HG03575 (cell line): ENCODE measurements around the gene ZYG11A.
"Not testable (repeated sequence)": the region's sequence is repeated elsewhere in the genome, so short reads cannot be mapped to it uniquely, and the experiment has no call there.

ENCODE experiments used
- ATAC-seq: cut with Tn5 transposase; IDR thresholded peaks from one replicate; pipeline ENCODE4 v1.9.1; 2021; ENCODE audit not compliant: unreplicated experiment, insufficient number of reproducible peaks, low FRiP score; ENCODE audit errors: extremely low read depth

Gene ZYG11A

DNA sequence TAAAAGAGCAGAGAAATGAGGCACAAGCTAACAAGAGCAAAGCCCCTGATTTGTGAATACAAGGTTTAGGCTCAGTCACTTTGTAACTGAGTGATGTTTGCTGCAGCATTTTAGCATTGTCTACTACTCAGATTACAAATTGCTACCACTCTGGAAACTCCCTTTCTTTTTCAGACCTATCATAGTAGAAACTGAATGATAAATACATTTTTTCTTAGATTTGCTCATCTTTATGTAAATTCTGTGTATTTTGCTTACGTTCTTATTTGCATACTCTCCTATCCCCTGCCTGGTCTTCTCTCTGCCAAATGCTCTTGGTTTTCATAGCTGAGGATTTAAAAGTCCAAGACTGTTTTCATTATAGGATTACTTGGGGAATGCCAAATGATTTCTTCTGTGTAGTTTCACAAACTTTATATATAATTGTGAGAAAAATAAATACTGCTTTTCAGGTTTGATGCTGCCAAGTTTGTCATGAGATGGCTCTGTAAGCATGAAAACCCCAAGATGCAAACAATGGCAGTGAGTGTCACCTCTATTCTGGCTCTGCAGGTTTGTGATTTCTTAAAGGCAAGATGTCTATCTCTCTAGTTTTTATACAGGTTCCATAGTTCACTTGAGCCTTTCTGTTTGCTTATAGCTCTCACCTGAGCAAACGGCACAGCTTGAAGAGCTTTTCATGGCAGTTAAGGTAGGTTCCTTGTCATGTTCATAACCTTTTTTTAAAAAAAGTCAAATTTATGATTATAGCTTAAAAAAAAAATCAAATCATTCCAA, 24.7 kb downstream of the ZYG11A start:
- ATAC-seq, result peak; percentile 78

DNA sequence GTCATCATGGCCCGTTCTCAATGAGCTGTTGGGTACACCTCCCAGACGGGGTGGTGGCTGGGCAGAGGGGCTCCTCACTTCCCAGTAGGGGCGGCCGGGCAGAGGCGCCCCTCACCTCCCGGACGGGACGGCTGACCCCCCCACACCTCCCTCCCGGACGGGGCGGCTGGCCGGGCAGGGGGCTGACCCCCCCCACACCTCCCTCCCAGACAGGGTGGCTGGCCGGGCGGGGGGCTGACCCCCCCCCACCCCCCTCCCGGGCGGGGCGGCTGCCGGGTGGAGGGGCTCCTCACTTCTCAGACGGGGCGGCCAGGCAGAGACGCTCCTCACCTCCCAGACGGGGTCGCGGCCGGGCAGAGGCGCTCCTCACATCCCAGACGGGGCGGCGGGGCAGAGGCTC, 27.2 kb downstream of the ZYG11A start:
- not testable (repeated sequence) for ATAC-seq

DNA sequence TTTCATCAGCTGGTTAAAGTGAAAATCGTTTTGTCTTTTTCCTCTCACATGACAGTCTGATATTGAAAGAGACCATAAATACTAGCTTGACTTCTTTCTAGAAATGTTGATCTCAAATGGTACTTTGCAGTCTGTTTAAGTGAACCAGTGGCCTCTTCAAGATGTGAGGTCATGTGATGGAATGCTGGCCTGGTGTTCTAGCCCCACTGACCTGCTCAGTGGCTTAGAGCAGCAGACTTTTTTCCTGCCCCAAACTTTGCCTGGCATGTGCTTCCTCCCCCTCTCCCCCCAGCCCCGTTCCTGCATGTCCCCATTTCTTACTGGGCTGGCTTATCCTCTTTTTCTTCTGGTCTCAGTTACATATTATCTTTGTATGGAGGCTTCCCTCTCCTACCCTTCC, 34.3 kb downstream of the ZYG11A start:
- no peak for ATAC-seq

DNA sequence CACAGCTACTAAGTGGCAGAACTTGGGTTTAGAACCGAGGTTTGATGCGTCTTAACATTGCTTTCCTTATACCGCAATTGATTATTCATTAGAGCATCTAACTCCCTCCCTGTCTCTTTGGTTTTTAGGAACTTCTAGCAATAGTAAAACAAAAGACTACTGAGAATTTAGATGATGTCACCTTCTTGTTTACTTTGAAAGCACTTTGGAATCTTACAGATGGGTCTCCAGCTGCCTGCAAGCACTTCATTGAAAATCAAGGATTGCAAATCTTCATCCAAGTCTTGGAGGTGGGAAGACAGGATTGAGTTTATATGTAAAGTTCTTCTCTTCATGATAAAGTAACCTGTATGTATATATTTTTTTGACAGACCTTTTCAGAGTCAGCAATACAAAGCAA, 35.0 kb downstream of the ZYG11A start:
- ATAC-seq, result no peak

DNA sequence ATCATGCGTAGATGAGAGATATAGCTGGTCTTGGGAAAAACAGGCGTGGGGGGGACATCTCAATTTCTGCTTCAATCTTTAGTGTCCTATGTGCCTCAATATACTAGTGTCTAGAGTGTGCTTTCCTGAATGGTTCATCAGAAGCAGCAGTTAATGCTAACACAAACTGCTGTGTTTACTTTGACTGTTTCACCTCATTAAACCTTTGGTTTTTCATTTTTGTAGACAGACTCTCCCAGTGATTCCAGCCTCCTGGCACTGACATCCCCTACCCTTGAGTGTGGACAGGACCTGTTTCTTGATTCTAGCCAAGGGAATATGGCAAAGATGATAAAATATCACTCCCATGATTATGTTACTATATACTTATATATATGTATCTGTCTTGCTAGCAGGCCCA, 37.6 kb downstream of the ZYG11A start:
- ATAC-seq, result no peak

DNA sequence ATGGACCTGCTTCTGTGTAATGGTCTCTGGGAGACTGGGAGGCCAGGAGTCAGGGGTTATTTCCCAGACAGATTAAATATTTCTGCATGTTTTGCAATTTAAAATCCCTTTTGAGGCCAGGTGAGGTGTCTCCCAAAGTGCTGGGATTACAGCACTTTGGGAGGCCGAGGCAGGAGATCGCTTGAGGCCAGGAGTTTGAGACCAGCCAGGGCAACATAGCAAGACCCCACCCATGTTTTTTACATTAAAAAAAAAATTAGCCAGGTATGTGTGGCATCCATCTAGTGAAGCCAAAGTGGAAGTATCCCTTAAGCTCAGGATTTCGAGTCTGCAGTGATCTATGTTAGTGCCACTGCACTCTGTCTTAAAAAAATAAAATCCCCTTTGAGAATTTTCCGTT, 44.9 kb downstream of the ZYG11A start:
- ATAC-seq, result no peak

DNA sequence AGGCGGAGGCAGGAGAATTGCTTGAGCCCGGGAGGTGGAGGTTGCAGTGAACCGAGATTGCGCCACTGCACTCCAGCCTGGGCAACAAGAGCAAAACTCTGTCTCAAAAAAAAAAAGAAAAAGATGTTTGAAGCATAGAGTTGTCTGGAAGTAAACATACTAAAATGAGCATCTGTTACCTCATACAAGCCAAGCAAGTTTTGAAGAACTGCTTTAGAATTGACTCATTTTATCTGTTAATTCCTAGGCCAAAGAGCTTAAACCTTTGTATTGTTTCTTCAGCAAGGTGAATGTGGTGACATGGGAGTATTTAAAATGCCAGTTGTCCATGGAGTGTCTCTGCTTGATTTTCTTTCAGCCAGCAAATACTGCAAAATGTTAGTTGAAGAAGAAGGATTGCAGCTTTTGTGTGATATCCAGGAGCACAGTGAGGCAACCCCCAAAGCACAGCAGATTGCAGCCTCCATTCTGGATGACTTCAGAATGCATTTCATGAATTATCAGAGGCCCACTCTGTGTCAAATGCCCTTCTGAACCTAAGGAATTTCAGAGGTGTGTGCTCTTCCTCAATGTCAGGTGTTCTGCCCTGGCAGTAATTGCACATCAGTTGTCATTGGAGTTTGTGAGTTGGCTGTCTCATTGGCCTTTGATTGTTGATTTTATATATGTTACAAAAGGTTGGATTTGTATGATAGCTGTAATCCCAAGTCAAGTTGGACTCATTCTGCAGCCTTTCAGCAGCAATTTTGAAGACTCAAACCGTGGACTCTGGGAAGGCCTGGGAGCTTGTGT, 50.1 kb downstream of the ZYG11A start:
- no peak for ATAC-seq

DNA sequence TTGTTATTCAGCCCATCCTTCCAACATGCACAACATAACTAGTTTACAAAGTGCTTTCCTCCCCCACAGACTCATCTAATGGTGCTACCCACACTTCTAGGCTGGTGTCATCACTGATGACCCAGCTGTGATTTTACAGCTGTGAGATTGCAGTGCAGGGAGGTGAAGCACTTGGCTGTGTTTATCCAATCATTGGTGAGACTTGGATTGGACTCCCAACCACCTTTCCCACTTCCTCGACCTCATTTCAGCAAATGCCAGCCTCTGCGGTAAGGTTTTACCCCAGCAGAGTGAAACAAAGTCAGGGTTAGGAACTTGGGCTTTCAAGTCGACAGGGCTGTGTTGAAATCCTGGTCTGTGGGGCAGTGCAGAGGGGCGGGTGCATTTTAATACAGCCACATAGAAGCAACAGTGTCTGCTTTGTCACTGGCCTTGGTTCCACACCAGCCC, 56.9 kb downstream of the ZYG11A start:
- no peak for ATAC-seq

DNA sequence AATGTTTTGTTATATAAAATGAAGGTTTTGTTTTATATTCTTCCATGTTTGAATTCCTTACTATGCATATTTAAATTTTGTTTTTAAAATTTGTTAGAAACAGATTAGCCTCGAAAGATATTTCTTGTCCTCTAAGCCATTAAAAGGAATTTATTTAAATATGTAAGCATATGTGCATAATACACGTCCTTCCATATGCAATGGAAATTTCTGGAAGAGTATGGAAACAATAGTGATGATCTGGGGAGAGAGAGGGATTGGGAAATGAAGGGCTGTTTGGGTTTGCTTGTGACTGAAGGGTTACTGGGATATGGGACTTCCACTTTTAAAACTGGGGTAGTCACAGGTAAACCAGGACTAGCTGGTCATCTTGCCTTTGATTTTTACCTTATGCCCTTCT, 57.8 kb downstream of the ZYG11A start:
- ATAC-seq, result no peak

DNA sequence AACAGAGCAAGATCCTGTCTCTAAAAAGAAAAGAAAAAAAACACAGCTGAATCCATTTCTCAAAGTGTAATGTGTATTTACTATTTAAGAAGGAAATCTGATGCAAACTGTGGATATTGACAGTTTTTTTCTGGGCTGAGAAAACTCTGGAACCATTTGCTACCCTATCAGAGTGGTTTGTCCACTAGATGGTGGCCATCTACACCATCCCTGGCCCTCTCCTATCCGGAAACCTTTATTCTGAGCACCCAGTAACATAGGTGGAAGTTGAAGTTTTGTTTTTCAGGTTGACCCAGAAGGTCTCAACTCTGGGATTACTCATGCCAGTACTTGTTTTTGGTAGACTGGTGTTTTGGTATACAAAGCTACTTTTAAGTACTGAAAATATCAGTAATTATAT, 58.8 kb downstream of the ZYG11A start:
- ATAC-seq, result no peak

DNA sequence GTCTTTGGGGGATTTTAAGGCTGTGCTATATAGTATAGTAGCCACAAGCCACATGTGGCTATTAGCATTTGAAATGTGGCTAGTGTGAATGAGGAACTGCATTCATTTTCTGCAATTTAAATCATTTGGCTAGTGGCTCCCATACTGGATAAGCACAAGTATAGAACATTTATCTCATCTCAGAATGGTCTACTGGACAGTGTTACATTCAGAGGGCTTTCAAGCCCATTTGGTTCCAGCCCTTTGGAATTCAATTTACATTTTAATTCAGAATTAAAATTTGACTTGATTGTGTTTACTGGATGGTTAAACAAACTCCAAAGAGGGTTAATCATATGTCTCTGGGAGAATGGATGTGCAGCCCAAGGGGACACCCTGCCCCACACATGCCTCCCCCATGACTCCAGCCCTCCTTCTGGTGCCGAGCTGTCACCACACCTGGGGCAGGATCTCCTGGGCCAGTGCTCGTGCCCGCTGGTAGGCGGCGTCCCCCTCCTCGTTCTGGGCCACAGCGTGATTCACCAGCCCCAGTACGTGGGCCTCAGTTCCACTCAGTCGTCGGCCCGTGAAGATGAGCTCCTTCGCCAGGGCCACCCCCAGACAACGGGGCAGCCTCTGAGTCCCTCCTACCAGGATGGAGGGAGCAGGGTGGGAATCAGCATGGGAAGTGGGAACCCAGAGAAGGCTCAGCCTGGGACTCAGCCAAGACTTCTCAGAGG, 61.8 kb downstream of the ZYG11A start:
- ATAC-seq, result no peak

DNA sequence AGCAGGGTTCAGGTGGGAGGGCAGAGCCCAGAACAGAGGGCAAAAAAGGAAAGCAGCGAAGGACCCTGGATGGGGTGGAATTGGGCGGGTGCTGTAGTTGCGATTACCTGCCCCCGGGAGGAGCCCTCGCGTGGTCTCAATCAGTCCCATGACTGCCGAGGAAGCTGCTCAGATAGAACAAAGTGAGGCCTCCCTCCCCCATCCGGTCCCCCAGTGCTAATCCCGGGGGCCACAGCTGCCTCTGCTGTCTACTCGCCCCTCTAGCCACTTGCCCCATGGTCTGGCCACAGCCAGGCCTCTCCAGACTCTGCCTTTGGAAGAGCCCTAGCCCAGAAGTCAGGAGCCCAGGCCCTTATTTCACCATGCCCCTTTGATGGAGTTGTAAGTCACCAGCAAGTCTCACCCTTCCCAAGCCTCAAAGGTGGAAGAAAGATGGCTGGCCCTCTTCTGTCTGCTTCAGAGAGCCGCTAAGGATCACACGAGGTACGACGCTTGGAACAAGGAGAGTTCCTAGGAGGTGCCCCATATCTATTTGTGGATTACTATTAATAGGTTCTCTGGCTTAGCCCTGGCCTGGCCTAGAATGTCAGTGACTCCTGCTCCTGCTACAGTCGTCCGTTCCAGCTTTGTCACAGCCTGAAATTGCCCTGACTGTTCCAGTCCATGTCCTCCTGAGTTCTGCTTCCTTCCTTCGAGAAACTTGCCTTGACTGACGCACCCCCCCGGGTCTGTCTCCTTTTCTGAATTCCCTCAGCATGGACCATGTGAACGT, 62.6 kb downstream of the ZYG11A start:
- ATAC-seq, result no peak

DNA sequence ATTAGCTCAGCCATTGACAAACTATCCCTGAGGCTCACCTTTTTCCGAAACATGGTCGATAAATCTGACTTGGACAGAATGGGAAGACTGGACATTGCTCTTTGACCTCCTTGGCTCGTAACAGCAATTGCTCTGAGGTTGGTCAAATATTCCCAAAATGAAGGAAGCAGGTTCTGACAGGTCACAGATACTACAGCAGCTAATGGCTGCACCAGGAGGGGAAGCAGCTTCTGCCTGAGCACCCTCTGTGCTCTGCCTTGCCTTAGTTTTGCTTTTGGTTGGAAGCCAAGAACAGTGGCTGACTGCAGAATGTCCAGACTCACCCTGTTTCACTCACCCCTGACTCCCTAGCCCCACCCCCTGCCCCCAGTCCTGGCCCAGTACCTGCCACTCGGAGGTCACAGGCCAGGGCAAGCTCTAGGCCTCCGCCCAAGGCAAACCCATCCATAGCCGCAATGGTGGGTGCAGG, 63.6 kb downstream of the ZYG11A start:
- no peak for ATAC-seq

DNA sequence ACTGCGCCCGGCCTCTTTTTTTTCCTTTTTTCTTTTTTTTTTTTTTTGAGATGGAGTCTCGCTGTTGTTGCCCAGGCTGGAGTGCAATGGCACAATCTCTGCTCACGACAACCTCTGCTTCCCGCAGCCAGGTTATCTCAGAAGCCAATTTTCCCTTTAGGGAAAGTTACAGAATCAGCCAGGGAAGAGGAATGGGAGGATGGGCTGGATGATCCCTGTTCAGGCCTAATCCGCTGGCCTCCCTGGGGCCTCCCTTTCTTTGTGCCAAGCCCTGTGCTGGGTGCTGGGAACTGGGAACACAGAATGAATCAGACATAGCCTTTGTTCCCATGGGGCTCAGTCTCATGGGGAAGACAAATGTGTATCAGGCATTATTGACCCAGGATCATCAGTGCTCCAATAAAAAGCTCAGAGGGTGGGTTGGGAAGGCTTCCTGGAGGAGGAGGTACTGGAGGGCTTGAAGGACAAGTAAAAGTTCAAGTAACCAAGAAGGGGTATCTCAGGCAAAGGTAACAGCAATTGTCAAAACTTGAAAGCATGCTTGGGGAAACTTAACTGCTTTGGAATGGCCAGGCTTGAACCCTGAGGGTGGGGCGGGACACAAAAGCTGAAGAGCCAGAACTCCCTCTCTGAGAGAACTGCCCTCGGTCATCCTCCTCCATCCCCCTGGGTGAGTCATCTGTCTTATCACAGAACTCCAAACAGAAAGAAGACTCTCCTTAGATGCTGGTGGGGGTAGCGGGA, 64.7 kb downstream of the ZYG11A start:
- no peak for ATAC-seq

DNA sequence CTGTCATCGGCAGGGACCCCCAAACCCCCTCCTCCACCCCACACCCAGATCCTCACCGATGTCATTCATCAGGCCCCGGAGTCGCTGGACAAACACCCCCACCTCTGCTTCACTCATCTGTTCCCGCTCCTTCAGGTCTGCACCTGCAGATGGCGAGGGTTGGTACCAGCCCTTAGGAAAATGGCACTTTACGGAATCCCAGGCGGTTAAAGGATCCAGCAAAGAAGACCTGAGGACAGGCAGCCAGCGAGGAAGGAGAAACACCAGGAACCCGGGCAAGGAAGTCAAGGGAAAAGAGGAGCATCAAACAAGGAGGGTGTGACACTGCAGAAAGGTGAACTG, 65.2 kb downstream of the ZYG11A start:
- no peak for ATAC-seq

DNA sequence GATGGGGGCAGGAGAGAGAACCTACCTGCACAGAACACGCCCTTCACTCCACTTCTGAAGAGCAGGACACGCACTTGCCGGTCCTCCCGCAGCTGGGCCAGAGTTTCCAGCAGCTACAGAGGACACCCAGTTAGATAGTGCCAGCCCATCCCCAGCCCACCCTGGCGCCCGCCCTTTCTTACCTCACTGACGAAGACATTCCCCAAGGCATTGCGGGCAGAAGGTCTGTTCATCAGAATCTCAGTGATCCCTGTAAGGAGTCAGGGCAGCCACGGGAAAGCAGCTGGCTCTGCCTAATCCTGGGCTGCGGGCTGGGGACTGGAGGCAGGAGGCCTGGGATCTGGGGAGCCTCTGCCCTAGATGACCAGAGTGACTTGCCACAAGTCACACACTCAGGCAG, 69.0 kb downstream of the ZYG11A start:
- ATAC-seq, result no peak

DNA sequence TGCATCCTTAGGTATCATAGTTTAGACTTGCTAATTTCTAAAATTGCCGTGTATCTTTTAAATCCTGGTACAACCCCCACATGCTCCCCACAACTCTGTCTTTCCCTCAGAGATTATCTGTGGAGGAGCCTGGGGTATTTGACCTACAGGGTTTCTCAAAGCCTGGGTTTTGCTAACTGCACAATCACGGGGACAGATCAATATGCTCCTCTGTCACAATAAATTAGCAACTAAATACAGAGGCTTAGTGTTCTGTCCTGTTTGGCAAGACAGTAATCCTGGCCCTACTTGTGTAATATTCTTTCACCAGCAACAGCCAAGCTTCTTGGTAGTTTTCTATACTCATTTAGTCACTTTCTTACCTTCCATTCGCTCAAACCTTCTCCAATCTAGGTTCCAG, 70.5 kb downstream of the ZYG11A start:
- no peak for ATAC-seq

DNA sequence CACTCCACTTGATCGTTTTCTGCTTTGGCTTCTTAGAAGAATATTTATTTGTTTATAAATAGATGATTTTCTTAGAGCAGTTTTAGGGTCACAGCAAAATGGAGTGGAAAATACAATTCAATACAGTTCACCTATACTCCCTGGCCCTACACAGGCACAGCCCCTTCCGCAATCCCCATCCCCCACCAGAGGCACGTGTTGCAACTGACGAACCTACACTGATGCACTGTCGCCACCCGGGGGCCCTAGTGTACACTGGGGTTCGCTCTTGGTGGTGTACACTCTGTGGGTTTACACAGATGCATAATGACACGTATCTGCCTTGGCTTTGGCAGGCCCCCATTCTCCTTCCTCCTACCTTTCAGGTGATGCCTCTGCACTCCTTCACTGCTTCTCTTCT, 71.0 kb downstream of the ZYG11A start:
- ATAC-seq, result no peak
